Measurements from ENCODE around the gene AKR1C2. TPM values are rescaled to one million over a fixed set of nuclear protein-coding genes. Genes with fewer than 3 reads are reported as not detected.

Gene AKR1C2
- total RNA-seq, 1 experiment from 2014 or later, result 16.2 TPM

GRCh38 chr10:5040010-5040673 lies 36.5 kb upstream of the AKR1C2 start:
- H3K4me1 ChIP-seq (ENCODE audit: insufficient read depth, low read length, poor library complexity, severe bottlenecking), result peaks cover 81% of the 10 kb centered on the region
- CTCF ChIA-PET, result interaction anchor here (1.4 to 1.7 kb wide), 2 partner anchors 54 to 190 kb away, joined by 4 to 6 read pairs; partner anchors contain the start of gene AKR1C3
- peak; percentile 37; the same call in 1 of the 2 replicates for TF ChIP-seq CTCF (conservative IDR thresholded peaks at IDR 0.05; ENCODE audit: low read depth, low read length)
- TF ChIP-seq EZH2 (IDR thresholded peaks at IDR 0.05; ENCODE audit: borderline replicate concordance, low read depth, low read length, poor library complexity, severe bottlenecking), result no peak
- TSS peak; percentile 54 for BruUV-seq (replicated peaks)
- no peak overlapping the region for H3K4me3 ChIP-seq (ENCODE audit: low read depth, low read length, poor library complexity, severe bottlenecking)
- H3K36me3 ChIP-seq (ENCODE audit: insufficient read depth, low read length, poor library complexity, severe bottlenecking), result no peaks in the 10 kb centered on the region
- DNase-seq (ENCODE audit: low spot score), result peak; percentile 90
- no peaks in the 10 kb centered on the region for H3K9me3 ChIP-seq (ENCODE audit: low read depth, low read length, poor library complexity, severe bottlenecking)
- intact Hi-C loops (cut with micrococcal nuclease; ENCODE audit: unreplicated experiment), result loop anchor here (2.0 to 10.0 kb wide), 6 partner anchors 55 to 565 kb away; partner anchors contain the start of gene AKR1C3
- peak overlapping the region; percentile 98 for H3K27ac ChIP-seq (ENCODE audit: low read depth, low read length, poor library complexity, severe bottlenecking)
- H3K27me3 ChIP-seq (replicated peaks; ENCODE audit: insufficient read depth, low read depth, low read length, poor library complexity), result no peaks in the 10 kb centered on the region
- POLR2A ChIA-PET (ENCODE audit: low non-redundant PET), result no interaction called here

- H3K27me3 ChIP-seq (replicated peaks; ENCODE audit: insufficient read depth, low read depth, low read length, poor library complexity), result no peaks in the 10 kb centered on the region
- H3K4me3 ChIP-seq (ENCODE audit: low read depth, low read length, poor library complexity, severe bottlenecking), result no peak overlapping the region
- TF ChIP-seq CTCF (conservative IDR thresholded peaks at IDR 0.05; ENCODE audit: low read depth, low read length) (no peak), EZH2 (IDR thresholded peaks at IDR 0.05; ENCODE audit: borderline replicate concordance, low read depth, low read length, poor library complexity, severe bottlenecking) (no peak)
- H3K4me1 ChIP-seq (ENCODE audit: insufficient read depth, low read length, poor library complexity, severe bottlenecking), result peaks cover 76% of the 10 kb centered on the region
- ChIA-PET POLR2A (ENCODE audit: low non-redundant PET) (no interaction called here), CTCF (no interaction called here)
- no peak for DNase-seq (ENCODE audit: low spot score)
- peak overlapping the region; percentile 98 for H3K27ac ChIP-seq (ENCODE audit: low read depth, low read length, poor library complexity, severe bottlenecking)
- intact Hi-C loops (cut with micrococcal nuclease; ENCODE audit: unreplicated experiment), result no loop called here
- BruUV-seq (replicated peaks), result no TSS peak
- peaks cover 4% of the 10 kb centered on the region for H3K36me3 ChIP-seq (ENCODE audit: insufficient read depth, low read length, poor library complexity, severe bottlenecking)
- peaks cover 12% of the 10 kb centered on the region for H3K9me3 ChIP-seq (ENCODE audit: low read depth, low read length, poor library complexity, severe bottlenecking)
These were observed 35.1 kb upstream of the AKR1C2 start for GRCh38 chr10:5038733-5039132.

- H3K27ac ChIP-seq (ENCODE audit: low read depth, low read length, poor library complexity, severe bottlenecking), result peak overlapping the region; percentile 98
- no peaks in the 10 kb centered on the region for H3K27me3 ChIP-seq (replicated peaks; ENCODE audit: insufficient read depth, low read depth, low read length, poor library complexity)
- peaks cover 70% of the 10 kb centered on the region for H3K4me1 ChIP-seq (ENCODE audit: insufficient read depth, low read length, poor library complexity, severe bottlenecking)
- CTCF ChIA-PET, result no interaction called here
- POLR2A ChIA-PET (ENCODE audit: low non-redundant PET), result no interaction called here
- DNase-seq (ENCODE audit: low spot score), result no peak
- BruUV-seq (replicated peaks), result no TSS peak
- H3K4me3 ChIP-seq (ENCODE audit: low read depth, low read length, poor library complexity, severe bottlenecking), result no peak overlapping the region
- peaks cover 4% of the 10 kb centered on the region for H3K36me3 ChIP-seq (ENCODE audit: insufficient read depth, low read length, poor library complexity, severe bottlenecking)
- TF ChIP-seq EZH2 (IDR thresholded peaks at IDR 0.05; ENCODE audit: borderline replicate concordance, low read depth, low read length, poor library complexity, severe bottlenecking), result no peak
- no peak for TF ChIP-seq CTCF (conservative IDR thresholded peaks at IDR 0.05; ENCODE audit: low read depth, low read length)
- peaks cover 17% of the 10 kb centered on the region for H3K9me3 ChIP-seq (ENCODE audit: low read depth, low read length, poor library complexity, severe bottlenecking)
- intact Hi-C loops (cut with micrococcal nuclease; ENCODE audit: unreplicated experiment), result no loop called here
These were observed 34.4 kb upstream of the AKR1C2 start for GRCh38 chr10:5038101-5038500.
